PC-9 (cell line): ENCODE results near the gene DCTN4. TPM values are rescaled to one million over a fixed set of nuclear protein-coding genes. Genes with fewer than 3 reads are reported as not detected.
A peak's percentile ranks its signal among the peaks of the same experiment; 100 is the strongest.

Experiments used
- BruUV-seq: library from RNA; stranded (reverse); fragments of 400-500 nt; replicated peaks from 2 replicates; lab custom pipeline; 2021; lab: Mats Ljungman, UMichigan
- CTCF ChIA-PET: fragments of 300-600 bp; sonication (Branson Sonifier 250); formaldehyde crosslinking; loops from one replicate; lab custom pipeline; 2022; ENCODE audit warnings: antibody characterized with exemption; lab: Charles Lee
- POLR2A ChIA-PET: fragments of 300-600 bp; sonication (Branson Sonifier 250); formaldehyde crosslinking; loops from one replicate; lab custom pipeline; 2022; ENCODE audit warnings: antibody characterized with exemption; ENCODE audit not compliant: unreplicated experiment; lab: Charles Lee
- DNase-seq, 2 experiments: peaks; one replicate each; pipeline versions ENCODE4 v3.0.0 to v3.0.0-alpha.2; 2015 to 2022; ENCODE audit warnings: mixed read lengths in 1 of 2
- H2AFZ ChIP-seq: fragments of 200-600 bp; sonication (generic); 2 replicates; pipeline ENCODE4 v1.8.1; 2017; ENCODE audit warnings: antibody characterized with exemption
- H3F3A ChIP-seq: fragments of 200-600 bp; sonication (generic); 2 replicates; pipeline ENCODE4 v1.8.1; 2017; ENCODE audit warnings: antibody characterized with exemption, mild to moderate bottlenecking, low read depth; ENCODE audit not compliant: insufficient read depth
- H3K27ac ChIP-seq: fragments of 200-600 bp; sonication (generic); 2 replicates; pipeline ENCODE4 v1.6.1; 2016; ENCODE audit warnings: mixed run types
- H3K27me3 ChIP-seq: fragments of 200-600 bp; sonication (generic); 2 replicates; pipeline ENCODE4 v1.6.1; 2016; ENCODE audit warnings: low read depth, mixed run types; ENCODE audit not compliant: insufficient read depth
- H3K36me3 ChIP-seq: fragments of 200-600 bp; sonication (generic); 2 replicates; pipeline ENCODE4 v1.6.1; 2016; ENCODE audit warnings: low read depth, mixed run types
- H3K4me1 ChIP-seq: fragments of 200-600 bp; sonication (generic); replicated peaks from 2 replicates; pipeline ENCODE4 v1.6.1; 2016; ENCODE audit warnings: mixed run types; ENCODE audit not compliant: insufficient read depth
- H3K4me2 ChIP-seq: fragments of 200-600 bp; sonication (generic); 2 replicates; pipeline ENCODE4 v1.6.1; 2017; ENCODE audit warnings: mixed run types
- H3K4me3 ChIP-seq: fragments of 200-600 bp; sonication (generic); 2 replicates; pipeline ENCODE4 v1.6.1; 2016; ENCODE audit warnings: mixed run types
- H3K79me2 ChIP-seq: fragments of 200-600 bp; sonication (generic); 2 replicates; pipeline ENCODE4 v1.6.1; 2017; ENCODE audit warnings: low read depth, mixed run types
- H3K9me2 ChIP-seq: fragments of 200-600 bp; sonication (generic); 2 replicates; pipeline ENCODE4 v1.8.1; 2017; ENCODE audit warnings: mild to moderate bottlenecking; ENCODE audit not compliant: insufficient read depth
- H3K9me3 ChIP-seq: fragments of 200-600 bp; sonication (generic); 2 replicates; pipeline ENCODE4 v1.8.1; 2016; ENCODE audit warnings: low read depth; ENCODE audit not compliant: insufficient read depth
- H4K20me1 ChIP-seq: fragments of 200-600 bp; sonication (generic); 2 replicates; pipeline ENCODE4 v1.8.1; 2017; ENCODE audit not compliant: insufficient read depth
- CTCF ChIP-seq: fragments of 200-600 bp; sonication (generic); conservative IDR thresholded peaks from 2 replicates; pipeline ENCODE4 v1.6.1; 2017; ENCODE audit warnings: mixed run types, antibody characterized with exemption, mild to moderate bottlenecking, moderate library complexity
- EZH2 ChIP-seq: fragments of 200-600 bp; sonication (generic); IDR thresholded peaks from 2 replicates; pipeline ENCODE4 v1.8.0; 2017; ENCODE audit warnings: antibody characterized with exemption, low read depth
- intact Hi-C: fragments of 100-400 bp; cut with micrococcal nuclease; formaldehyde crosslinking; loops from one replicate; pipeline ENCODE4 v1.10.0; 2022; ENCODE audit not compliant: unreplicated experiment
- total RNA-seq: library from RNA; stranded (reverse); gene quantifications from 2 replicates; pipeline ENCODE4 v1.2.3, GENCODE V29; 2021

DCTN4 gene
- total RNA-seq, 1 experiment from 2014 or later: 49.1 TPM

- intact Hi-C loops: loop anchor here (1.0 to 5.0 kb wide), 2 partner anchors 21 to 217 kb away; no protein-coding TSS in a partner anchor
- H3K79me2 ChIP-seq: no peaks in the 10 kb centered on the region; the same call in 1 of the 2 replicates
Measured at GRCh38 chr5:150779397-150780186, 20.8 kb upstream of the DCTN4 start.

GRCh38 chr5:150778517-150779396 is 19.9 kb upstream of the DCTN4 start, which contains the start of gene SMIM3:
SMIM3 (plus strand) TSS chr5:150778757; CDS start chr5:150795441, 16,684 bp downstream.
- Histone ChIP-seq H2AFZ (peak within 1 kb of the TSS; percentile 98), H3K27ac (no peak within 1 kb of the TSS), H3K9me3 (no peaks in the 10 kb centered on the region), H3K4me1 (peaks cover 36% of the 10 kb centered on the region), H3K36me3 (no peaks in the 10 kb centered on the region), H3K27me3 (no peaks in the 10 kb centered on the region), H3K4me3 (peak within 1 kb of the TSS; percentile 73), H3K4me2 (peak within 1 kb of the TSS; percentile 78), H3F3A (peaks cover 18% of the 10 kb centered on the region), H4K20me1 (no peaks in the 10 kb centered on the region), H3K79me2 (no peaks in the 10 kb centered on the region), H3K9me2 (no peaks in the 10 kb centered on the region)
- DNase-seq: peak; percentile 55 to 83
- POLR2A ChIA-PET: interaction anchor here (0.6 to 1.2 kb wide), 5 partner anchors 12 to 1408 kb away, joined by 3 to 4 read pairs (median 3); partner anchors contain the start of genes DCTN4 and GPX3
- intact Hi-C loops: loop anchor here (1.0 kb wide), 1 partner anchor 20 kb away; no protein-coding TSS in a partner anchor
- no peak for TF ChIP-seq EZH2
- TF ChIP-seq CTCF: peak; percentile 35; the same call in 1 of the 2 replicates
- BruUV-seq: no TSS peak
- CTCF ChIA-PET: interaction anchor here (0.5 to 1.3 kb wide), 4 partner anchors 10 to 350 kb away, joined by 3 to 5 read pairs (median 3); partner anchors contain the start of genes DCTN4 and RBM22

More at GRCh38 chr5:150779397-150780186, 20.8 kb upstream of the DCTN4 start:
- H3K9me2 ChIP-seq: no peaks in the 10 kb centered on the region
- H3K36me3 ChIP-seq: no peaks in the 10 kb centered on the region
- H3K27ac ChIP-seq: no peak overlapping the region
- H3K27me3 ChIP-seq: no peaks in the 10 kb centered on the region
- H3K4me1 ChIP-seq: peaks cover 36% of the 10 kb centered on the region
- POLR2A ChIA-PET: interaction anchor here (0.6 kb wide), 1 partner anchor 875 kb away, joined by 3 read pairs; no protein-coding TSS in a partner anchor
- H3K4me3 ChIP-seq: peak overlapping the region; percentile 73
- TF ChIP-seq EZH2 (no peak), CTCF (no peak)
- H3K9me3 ChIP-seq: no peaks in the 10 kb centered on the region
- TSS peak; percentile 46 for BruUV-seq
- H3K4me2 ChIP-seq: peak overlapping the region; percentile 78
- H4K20me1 ChIP-seq: no peaks in the 10 kb centered on the region
- no peak for DNase-seq
- H2AFZ ChIP-seq: peak overlapping the region; percentile 98
- CTCF ChIA-PET: interaction anchor here (0.5 to 1.3 kb wide), 3 partner anchors 9 to 349 kb away, joined by 3 to 5 read pairs (median 3); partner anchors contain the start of gene RBM22
- peaks cover 16% of the 10 kb centered on the region for H3F3A ChIP-seq
